Fibroblast of the aortic adventitia (primary cell): ENCODE measurements around the gene SYNE1. TPM values are rescaled to one million over a fixed set of nuclear protein-coding genes. Genes with fewer than 3 reads are reported as not detected.
A peak's percentile ranks its signal among the peaks of the same experiment; 100 is the strongest.

Experiments used
- DNase-seq: peaks from one replicate; pipeline ENCODE4 v3.0.0-alpha.2; 2010; ENCODE audit warnings: low read depth
- H3K4me3 ChIP-seq: 2 replicates; pipeline ENCODE4 v1.5.1; 2011; ENCODE audit warnings: low read depth, mild to moderate bottlenecking, control low read depth, low read length, moderate library complexity
- CTCF ChIP-seq: IDR thresholded peaks from 2 replicates; pipeline ENCODE4 v1.5.1; 2011; ENCODE audit warnings: mild to moderate bottlenecking, low read length, control low read depth, inconsistent platforms; ENCODE audit not compliant: insufficient read depth
- total RNA-seq: library from RNA; depleted of rRNA; stranded (reverse); fragments of >200 nt; gene quantifications from 2 replicates; pipeline ENCODE4 v1.2.3, GENCODE V29; 2012; ENCODE audit warnings: low replicate concordance

Gene SYNE1
- total RNA-seq, 1 donor, result 193 TPM

GRCh38 chr6:152351742-152352141 lies 285.4 kb downstream of the SYNE1 start:
- no peak overlapping the region for H3K4me3 ChIP-seq
- TF ChIP-seq CTCF, result no peak
- no peak for DNase-seq

GRCh38 chr6:152351110-152351509 lies 286.1 kb downstream of the SYNE1 start:
- H3K4me3 ChIP-seq, result no peak overlapping the region
- no peak for TF ChIP-seq CTCF
- no peak for DNase-seq

- no peak for TF ChIP-seq CTCF
- no peak overlapping the region for H3K4me3 ChIP-seq
- no peak for DNase-seq
Observed at GRCh38 chr6:152348116-152348515, 289.0 kb downstream of the SYNE1 start.

GRCh38 chr6:152343735-152344360 lies 293.3 kb downstream of the SYNE1 start:
- H3K4me3 ChIP-seq, result no peak overlapping the region
- TF ChIP-seq CTCF, result no peak
- no peak for DNase-seq

GRCh38 chr6:152341596-152341995 lies 295.6 kb downstream of the SYNE1 start:
- no peak for TF ChIP-seq CTCF
- DNase-seq, result no peak
- H3K4me3 ChIP-seq, result no peak overlapping the region

- peak; percentile 46 for DNase-seq
- H3K4me3 ChIP-seq, result no peak overlapping the region
- TF ChIP-seq CTCF, result peak; percentile 99
Observed at GRCh38 chr6:152338335-152339125, 298.6 kb downstream of the SYNE1 start.
